D721Med (cell line): Measurements from ENCODE around the gene MAP4K5.

Experiments used
- DNase-seq: peaks from one replicate; pipeline ENCODE4 v3.0.0; 2011; ENCODE audit warnings: low spot score; ENCODE audit not compliant: insufficient read length
- FAIRE-seq: peaks from 2 replicates; lab custom pipeline; 2011; peaks lifted over from hg19 to GRCh38; lab: Jason Lieb, UNC
- CTCF ChIP-seq: IDR thresholded peaks from 2 replicates; pipeline ENCODE4 v1.5.1; 2012; ENCODE audit warnings: mild to moderate bottlenecking, control low read depth; ENCODE audit not compliant: insufficient read depth; ENCODE audit errors: missing control alignments

The MAP4K5 gene

GRCh38 chr14:50381008-50381407, 151.4 kb downstream of the MAP4K5 start:
- TF ChIP-seq CTCF: no peak
- FAIRE-seq: no peak
- DNase-seq: no peak

- no peak for DNase-seq
- TF ChIP-seq CTCF: no peak
- no peak for FAIRE-seq
These were observed 151.9 kb downstream of the MAP4K5 start for GRCh38 chr14:50380455-50380854.

GRCh38 chr14:50379563-50379962, 152.8 kb downstream of the MAP4K5 start:
- no peak for DNase-seq
- no peak for FAIRE-seq
- TF ChIP-seq CTCF: no peak

GRCh38 chr14:50377550-50378085, 154.8 kb downstream of the MAP4K5 start:
- FAIRE-seq (no peak), DNase-seq (no peak)
- TF ChIP-seq CTCF: no peak

GRCh38 chr14:50375760-50376159, 156.6 kb downstream of the MAP4K5 start:
- DNase-seq (no peak), FAIRE-seq (no peak)
- TF ChIP-seq CTCF: no peak

- DNase-seq: no peak
- no peak for TF ChIP-seq CTCF
- FAIRE-seq: no peak
These were observed 158.4 kb downstream of the MAP4K5 start for GRCh38 chr14:50373959-50374358.

- FAIRE-seq (no peak), DNase-seq (no peak)
- no peak for TF ChIP-seq CTCF
These were observed 160.8 kb downstream of the MAP4K5 start for GRCh38 chr14:50371546-50371945.
